Small intestine (tissue), 7 donors: Measurements from ENCODE around the gene SUDS3. TPM values are rescaled to one million over a fixed set of nuclear protein-coding genes. Genes with fewer than 3 reads are reported as not detected.
A peak's percentile ranks its signal among the peaks of the same experiment; 100 is the strongest.

Experiments used
- DNase-seq, 2 donors: peaks; one replicate each; pipeline versions ENCODE4 v3.0.0 to v3.0.0-alpha.2; 2013
- FAIRE-seq: peaks from 2 replicates; lab custom pipeline; 2012; peaks lifted over from hg19 to GRCh38; lab: Jason Lieb, UNC
- H3K27ac ChIP-seq, 3 donors: one replicate each; pipeline ENCODE4 v1.5.1; 2013; ENCODE audit warnings: low read length in 2 of 3, mild to moderate bottlenecking in 2 of 3, control low read depth in 1 of 3, inconsistent platforms in 1 of 3, low read depth in 1 of 3, moderate library complexity in 1 of 3
- H3K27me3 ChIP-seq, 3 donors: one replicate each; pipeline ENCODE4 v1.6.1; 2013; ENCODE audit warnings: low read length in 3 of 3, inconsistent platforms in 1 of 3; ENCODE audit not compliant: control insufficient read depth in 3 of 3, insufficient read depth in 3 of 3
- H3K36me3 ChIP-seq, 3 donors: one replicate each; pipeline ENCODE4 v1.6.1; 2013; ENCODE audit warnings: low read length in 3 of 3, inconsistent platforms in 1 of 3, low read depth in 1 of 3, mild to moderate bottlenecking in 1 of 3, moderate library complexity in 1 of 3; ENCODE audit not compliant: control insufficient read depth in 3 of 3, insufficient read depth in 2 of 3
- H3K4me1 ChIP-seq, 3 donors: one replicate each; pipeline ENCODE4 v1.6.1; 2013; ENCODE audit warnings: low read length in 2 of 3, inconsistent platforms in 1 of 3, low read depth in 1 of 3, mild to moderate bottlenecking in 1 of 3, moderate library complexity in 1 of 3; ENCODE audit not compliant: control insufficient read depth in 3 of 3, insufficient read depth in 2 of 3
- H3K4me3 ChIP-seq, 3 donors: one replicate each; pipeline ENCODE4 v1.5.1; 2013; ENCODE audit warnings: low read length in 3 of 3, control low read depth in 1 of 3, inconsistent platforms in 1 of 3, low read depth in 1 of 3, mild to moderate bottlenecking in 1 of 3, moderate library complexity in 1 of 3
- H3K9me3 ChIP-seq, 2 donors: one replicate each; pipeline ENCODE4 v1.6.1; 2013; ENCODE audit warnings: low read depth in 1 of 2, low read length in 1 of 2; ENCODE audit not compliant: control insufficient read depth in 2 of 2, insufficient read depth in 1 of 2
- WGBS, 3 donors: extraction: QIAGEN DNeasy Blood & Tissue Kit; methylation state at CpG; one replicate each; pipeline ENCODE4 v1.1.7; 2013; 5-methylcytosine and 5-hydroxymethylcytosine counted together
- polyA plus RNA-seq, 4 donors: library from polyadenylated mRNA; stranded (reverse) in 3 of 4; unstranded in 1 of 4; fragments of 200-250 nt in 3 of 4; fragments of 120-200 nt in 1 of 4; gene quantifications; one replicate each; pipeline versions ENCODE4 v1.2.1 to v1.2.3, GENCODE V29; 2013
- donor health status: healthy with polysubstance abuse.
- donor health status: control.
- donor health status: control.
- donor health status: Bipolar disorder and iron deficiency.
- donor health status: healthy.

The SUDS3 gene
- polyA plus RNA-seq, 4 donors = 8.4 to 33.6 (median 15.4) TPM

DNA sequence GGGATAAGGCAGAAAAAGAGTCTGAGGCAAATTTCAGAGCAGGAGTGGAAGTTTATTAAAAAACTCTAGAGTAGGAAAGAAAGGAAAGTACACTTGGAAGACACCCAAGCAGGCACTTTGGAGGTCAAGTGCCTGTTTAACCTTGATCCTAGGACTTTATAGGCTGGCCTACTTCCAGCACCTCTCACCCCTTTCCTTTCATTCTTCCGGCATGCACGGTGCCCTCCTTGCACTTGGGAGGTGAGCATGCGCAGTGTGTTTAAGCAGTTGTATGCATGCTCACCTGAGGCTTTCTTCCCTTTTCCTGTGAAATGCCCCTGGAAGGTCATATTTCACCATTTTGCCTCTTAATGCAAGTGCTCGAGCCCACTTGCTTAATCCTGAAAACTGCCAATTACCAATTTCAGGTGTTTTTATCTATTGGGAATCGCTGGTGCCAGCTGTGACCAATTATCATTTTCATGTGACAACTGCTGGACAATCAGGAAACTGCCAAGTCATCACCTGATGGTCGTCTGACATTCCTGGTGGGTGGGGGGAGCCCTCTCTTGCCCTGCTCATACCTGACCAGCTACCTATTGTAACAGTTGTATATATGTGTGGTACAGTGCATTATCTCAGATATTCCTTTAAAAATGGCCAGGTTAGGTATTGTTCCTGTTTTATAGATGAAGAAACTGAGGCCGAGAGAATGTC, 53.5 kb downstream of the SUDS3 start:
- 57 to 68% (median 66%) methylated on average over 7 of the region's 7 CpGs for WGBS, 3 donors
- Histone ChIP-seq H3K27ac (no peak overlapping the region), H3K9me3 (peaks cover 0 to 2% of the 10 kb centered on the region in 2 donors), H3K36me3 (no peaks in the 10 kb centered on the region), H3K4me3 (no peak overlapping the region), H3K4me1 (peaks cover 0 to 4% (median 0%) of the 10 kb centered on the region in 3 donors), H3K27me3 (no peaks in the 10 kb centered on the region)
- FAIRE-seq (no peak), DNase-seq (peak in 1 of 2 donors; percentile 14)

DNA sequence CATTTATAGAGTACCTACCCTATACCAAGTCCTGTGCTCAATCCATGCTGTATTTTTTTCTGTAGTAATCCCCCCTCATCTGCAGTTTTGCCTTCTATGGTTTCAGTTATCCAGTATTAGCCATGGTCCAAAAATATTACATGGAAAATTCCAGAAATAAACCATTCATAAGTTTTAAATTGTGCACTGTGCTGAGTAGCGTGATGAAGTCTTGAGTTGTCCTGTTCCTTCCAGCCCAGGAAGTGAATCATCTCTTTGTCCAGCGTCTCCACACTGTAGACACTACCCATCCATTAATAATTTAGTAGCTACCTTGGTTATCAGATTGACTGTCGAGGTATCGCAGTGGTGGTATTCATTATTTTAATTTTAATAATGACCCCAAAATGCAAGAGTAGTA, 54.2 kb downstream of the SUDS3 start:
- WGBS, 3 donors = 80 to 95% (median 80%) methylated on average over 4 of the region's 4 CpGs
- peaks cover 0 to 2% of the 10 kb centered on the region in 2 donors for H3K9me3 ChIP-seq
- H3K36me3 ChIP-seq = no peaks in the 10 kb centered on the region
- DNase-seq (no peak), FAIRE-seq (no peak)
- H3K4me1 ChIP-seq = peaks cover 0 to 4% (median 0%) of the 10 kb centered on the region in 3 donors
- no peak overlapping the region for H3K27ac ChIP-seq
- no peaks in the 10 kb centered on the region for H3K27me3 ChIP-seq
- H3K4me3 ChIP-seq = no peak overlapping the region

DNA sequence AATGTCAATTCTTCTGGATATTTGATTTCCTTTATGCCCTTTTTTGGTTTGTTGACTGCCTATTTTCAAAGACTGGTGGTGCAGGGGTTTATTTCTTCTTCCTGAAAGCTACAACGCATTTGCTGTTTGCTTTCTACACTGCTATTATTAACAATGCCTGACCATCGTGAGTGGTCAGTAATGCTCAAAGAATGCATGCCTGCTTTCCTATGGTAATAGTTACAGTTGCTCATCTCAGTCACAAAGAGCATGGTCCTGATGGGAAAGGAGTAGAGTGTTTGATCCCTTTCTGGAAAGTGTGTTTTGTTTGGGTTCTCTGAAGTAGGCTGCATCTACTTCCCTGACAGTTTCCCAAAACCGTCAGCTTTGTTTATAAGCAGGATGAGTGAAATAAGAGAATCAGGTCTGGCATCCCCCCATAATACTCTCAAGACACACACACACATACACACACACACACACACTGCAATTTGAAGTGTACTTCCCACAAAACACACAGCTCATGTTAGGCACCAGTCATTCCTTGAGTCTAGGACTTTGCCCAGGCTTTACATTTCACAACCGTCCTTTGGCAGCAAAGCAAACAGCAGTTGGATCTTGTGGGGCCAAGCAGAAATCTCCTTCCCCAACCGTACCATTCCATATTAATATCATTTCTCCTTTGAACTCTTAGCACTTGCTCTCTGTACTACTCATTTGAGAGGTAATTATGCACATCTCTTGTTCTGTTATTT, 56.6 kb downstream of the SUDS3 start:
- no peak for FAIRE-seq
- peaks cover 0 to 1% (median 0%) of the 10 kb centered on the region in 3 donors for H3K27me3 ChIP-seq
- H3K4me3 ChIP-seq = no peak overlapping the region
- peaks cover 0 to 4% (median 0%) of the 10 kb centered on the region in 3 donors for H3K4me1 ChIP-seq
- no peaks in the 10 kb centered on the region for H3K9me3 ChIP-seq
- no peak overlapping the region for H3K27ac ChIP-seq
- no peaks in the 10 kb centered on the region for H3K36me3 ChIP-seq
- peak; percentile 74 to 77 for DNase-seq
- 19 to 44% (median 37%) methylated on average over 5 of the region's 5 CpGs for WGBS, 3 donors

DNA sequence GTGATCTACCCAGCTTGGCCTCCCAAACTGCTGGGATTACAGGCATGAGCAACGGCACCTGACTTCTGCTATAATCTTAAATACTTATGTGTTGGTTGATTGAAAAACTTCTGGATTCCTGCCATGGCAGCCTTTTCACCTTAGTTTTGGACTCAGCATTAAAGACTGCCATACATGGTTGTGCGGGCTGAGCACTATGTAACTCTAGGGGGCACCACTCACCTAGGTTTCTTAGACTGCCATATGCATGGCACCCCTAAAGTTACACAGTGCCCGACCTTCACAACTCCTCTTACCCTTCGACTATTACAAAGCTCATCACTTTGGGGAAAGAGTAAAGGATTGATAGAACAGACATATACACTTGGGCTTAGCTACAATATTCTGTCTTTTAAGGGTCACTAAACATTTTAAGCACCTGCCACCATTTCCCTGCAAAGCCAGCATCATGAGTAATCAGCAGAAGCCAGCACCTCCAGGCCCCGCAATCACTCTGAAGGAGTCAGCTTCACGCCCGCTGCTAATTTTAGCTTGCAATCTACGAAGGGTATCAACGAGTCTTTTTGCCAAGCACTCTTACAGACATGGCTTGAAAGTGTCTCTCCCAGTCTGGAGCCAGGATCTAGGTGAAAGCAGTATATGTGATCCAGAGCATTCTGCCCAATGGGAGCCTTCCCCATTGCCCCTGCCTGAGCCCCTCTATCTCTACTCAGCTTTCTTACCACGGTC, 59.8 kb downstream of the SUDS3 start:
- H3K27ac ChIP-seq = no peak overlapping the region
- DNase-seq (peak in 1 of 2 donors; percentile 4), FAIRE-seq (no peak)
- WGBS, 3 donors = 72 to 74% (median 74%) methylated on average over 10 of the region's 10 CpGs
- H3K27me3 ChIP-seq = peaks cover 0 to 1% (median 0%) of the 10 kb centered on the region in 3 donors
- H3K36me3 ChIP-seq = no peaks in the 10 kb centered on the region
- no peak overlapping the region for H3K4me3 ChIP-seq
- H3K9me3 ChIP-seq = no peaks in the 10 kb centered on the region
- peaks cover 0 to 4% (median 0%) of the 10 kb centered on the region in 3 donors for H3K4me1 ChIP-seq

DNA sequence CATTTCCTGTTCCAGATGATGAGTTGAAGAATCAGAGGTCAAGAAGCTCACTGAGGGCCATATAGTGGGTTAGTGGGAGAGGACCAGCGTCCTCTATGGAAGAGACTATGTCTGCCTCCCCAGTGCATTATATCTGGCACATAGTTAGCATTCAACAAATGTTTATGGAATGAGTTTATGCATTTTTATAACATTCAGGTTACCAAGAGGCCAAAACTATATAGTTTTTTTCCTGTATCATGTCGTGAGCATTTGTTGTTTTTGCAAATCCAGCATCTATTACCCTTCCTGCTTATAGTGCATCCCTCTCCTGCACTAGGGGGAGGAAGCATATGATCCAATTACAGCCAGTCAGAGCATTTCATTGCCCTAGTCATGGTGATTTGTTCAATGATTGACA, 60.6 kb downstream of the SUDS3 start:
- Histone ChIP-seq H3K9me3 (no peaks in the 10 kb centered on the region), H3K4me3 (no peak overlapping the region), H3K36me3 (no peaks in the 10 kb centered on the region), H3K27ac (no peak overlapping the region), H3K4me1 (peaks cover 0 to 4% (median 0%) of the 10 kb centered on the region in 3 donors), H3K27me3 (peaks cover 0 to 1% (median 0%) of the 10 kb centered on the region in 3 donors)
- no peak for DNase-seq
- FAIRE-seq = no peak
- WGBS, 3 donors = 45 to 56% (median 50%) methylated on average over 2 of the region's 2 CpGs

DNA sequence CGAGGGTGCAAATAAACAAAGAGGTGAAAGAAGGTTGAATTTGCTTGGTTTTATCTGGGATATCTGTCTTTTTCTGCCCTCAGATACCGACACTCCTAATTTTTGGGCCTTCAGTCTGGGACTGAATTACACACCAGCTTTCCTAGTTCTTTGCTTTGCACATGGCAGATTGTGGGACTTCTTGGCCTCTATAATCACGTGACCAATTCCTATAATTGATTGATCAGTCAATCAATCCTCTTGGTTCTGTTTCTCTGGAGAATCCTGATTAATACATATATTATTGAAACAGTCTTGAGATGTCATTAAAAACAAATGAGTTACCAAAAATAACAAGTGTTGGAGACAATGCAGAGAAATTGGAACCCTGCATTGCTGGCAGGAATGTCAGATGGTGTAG, 62.7 kb downstream of the SUDS3 start:
- Histone ChIP-seq H3K4me3 (no peak overlapping the region), H3K36me3 (no peaks in the 10 kb centered on the region), H3K27me3 (peaks cover 0 to 1% (median 0%) of the 10 kb centered on the region in 3 donors), H3K27ac (no peak overlapping the region), H3K4me1 (no peaks in the 10 kb centered on the region), H3K9me3 (no peaks in the 10 kb centered on the region)
- no peak for DNase-seq
- 74 to 79% (median 79%) methylated on average over 3 of the region's 3 CpGs for WGBS, 3 donors
- FAIRE-seq = no peak

DNA sequence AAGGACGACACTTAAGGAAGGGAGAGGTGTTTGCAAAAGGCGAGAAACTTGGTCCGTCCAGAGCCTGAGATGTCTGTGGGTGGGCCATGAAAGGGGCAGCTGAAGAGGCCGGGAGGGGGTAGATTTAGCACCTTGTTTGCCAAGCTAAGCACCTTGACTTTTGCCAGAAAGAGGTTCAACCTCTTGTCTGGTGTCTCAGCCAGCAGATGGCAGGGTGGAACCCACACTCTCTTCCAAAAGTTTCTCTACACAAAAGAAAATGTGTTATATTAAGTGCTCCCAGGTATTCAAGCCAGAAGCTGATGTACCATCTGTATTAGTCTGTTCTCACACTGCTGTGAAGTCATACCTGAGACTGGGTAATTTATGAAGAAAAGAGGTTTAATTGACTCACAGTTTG, 69.9 kb downstream of the SUDS3 start:
- 34 to 42% (median 35%) methylated on average over 4 of the region's 4 CpGs for WGBS, 3 donors
- DNase-seq (no peak), FAIRE-seq (no peak)
- peaks cover 0 to 2% (median 0%) of the 10 kb centered on the region in 3 donors for H3K27me3 ChIP-seq
- no peaks in the 10 kb centered on the region for H3K36me3 ChIP-seq
- no peak overlapping the region for H3K27ac ChIP-seq
- no peaks in the 10 kb centered on the region for H3K9me3 ChIP-seq
- H3K4me3 ChIP-seq = no peak overlapping the region
- H3K4me1 ChIP-seq = no peaks in the 10 kb centered on the region

DNA sequence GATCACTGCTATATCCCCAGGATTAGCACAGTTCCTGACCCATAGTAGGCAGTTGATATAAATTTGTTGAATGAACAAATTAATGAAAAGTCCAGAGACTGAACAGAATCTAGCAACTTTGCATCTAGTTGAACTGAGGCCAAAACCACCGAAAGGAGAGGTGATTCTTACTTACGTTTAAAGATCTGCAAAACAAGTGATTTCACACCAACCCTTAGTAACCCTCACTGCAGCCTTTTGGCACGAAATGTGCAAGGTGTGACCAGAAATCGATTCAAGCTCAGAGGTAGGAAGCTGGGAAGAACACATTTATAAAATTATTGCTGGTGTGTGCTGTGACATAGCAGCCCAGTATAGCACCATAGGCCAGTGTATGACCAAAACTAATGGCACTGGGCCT, 70.8 kb downstream of the SUDS3 start:
- no peaks in the 10 kb centered on the region for H3K4me1 ChIP-seq
- H3K27ac ChIP-seq = no peak overlapping the region
- H3K27me3 ChIP-seq = peaks cover 0 to 4% (median 0%) of the 10 kb centered on the region in 3 donors
- H3K36me3 ChIP-seq = no peaks in the 10 kb centered on the region
- H3K4me3 ChIP-seq = no peak overlapping the region
- FAIRE-seq (no peak), DNase-seq (no peak)
- no peaks in the 10 kb centered on the region for H3K9me3 ChIP-seq
- 65 to 73% (median 71%) methylated on average over 4 of the region's 4 CpGs for WGBS, 3 donors
